HG03571 (cell line): ENCODE measurements around the gene LSM12.
"Not testable (repeated sequence)": the region's sequence is repeated elsewhere in the genome, so short reads cannot be mapped to it uniquely, and the experiment has no call there.

Source experiments
- ATAC-seq: cut with Tn5 transposase; IDR thresholded peaks from one replicate; pipeline ENCODE4 v1.9.1; 2021; ENCODE audit not compliant: unreplicated experiment

Gene LSM12

GRCh38 chr17:44008205-44008909 is 58.1 kb downstream of the LSM12 start:
- ATAC-seq = no peak

DNA sequence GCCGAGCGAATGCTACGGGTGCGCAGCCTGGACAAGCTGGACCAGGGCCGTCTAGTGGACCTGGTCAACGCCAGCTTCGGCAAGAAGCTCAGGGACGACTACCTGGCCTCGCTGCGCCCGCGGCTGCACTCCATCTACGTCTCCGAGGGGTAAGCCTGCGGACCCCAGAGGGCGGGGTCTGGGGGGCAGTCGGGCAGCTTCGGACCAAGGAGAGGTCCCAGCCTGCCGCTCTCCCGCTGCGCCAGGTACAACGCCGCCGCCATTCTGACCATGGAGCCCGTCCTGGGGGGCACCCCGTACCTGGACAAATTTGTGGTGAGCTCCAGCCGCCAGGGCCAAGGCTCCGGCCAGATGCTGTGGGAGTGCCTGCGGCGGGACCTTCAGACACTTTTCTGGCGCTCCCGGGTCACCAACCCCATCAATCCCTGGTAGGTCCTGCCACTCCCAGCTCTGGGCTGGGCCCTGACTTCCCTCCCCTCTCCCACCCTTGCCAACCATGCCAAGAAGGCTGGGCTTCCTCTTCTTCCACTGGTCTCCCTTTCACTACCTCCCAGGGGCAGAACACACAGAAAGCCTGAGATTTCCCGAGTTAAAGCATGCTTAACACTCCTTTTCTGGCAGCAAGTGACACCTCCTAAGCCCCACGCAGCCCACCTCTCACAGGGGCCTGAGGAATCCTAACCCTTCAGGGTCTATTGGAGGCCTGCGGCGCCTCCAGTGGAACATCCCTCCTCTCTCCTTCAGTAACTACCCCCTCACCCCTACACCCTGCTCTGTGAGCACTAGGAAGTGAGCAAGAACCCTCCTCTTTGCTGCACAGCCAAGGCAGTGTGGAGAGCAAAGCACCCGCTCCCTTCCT is 58.9 kb downstream of the LSM12 start:
- no peak for ATAC-seq

DNA sequence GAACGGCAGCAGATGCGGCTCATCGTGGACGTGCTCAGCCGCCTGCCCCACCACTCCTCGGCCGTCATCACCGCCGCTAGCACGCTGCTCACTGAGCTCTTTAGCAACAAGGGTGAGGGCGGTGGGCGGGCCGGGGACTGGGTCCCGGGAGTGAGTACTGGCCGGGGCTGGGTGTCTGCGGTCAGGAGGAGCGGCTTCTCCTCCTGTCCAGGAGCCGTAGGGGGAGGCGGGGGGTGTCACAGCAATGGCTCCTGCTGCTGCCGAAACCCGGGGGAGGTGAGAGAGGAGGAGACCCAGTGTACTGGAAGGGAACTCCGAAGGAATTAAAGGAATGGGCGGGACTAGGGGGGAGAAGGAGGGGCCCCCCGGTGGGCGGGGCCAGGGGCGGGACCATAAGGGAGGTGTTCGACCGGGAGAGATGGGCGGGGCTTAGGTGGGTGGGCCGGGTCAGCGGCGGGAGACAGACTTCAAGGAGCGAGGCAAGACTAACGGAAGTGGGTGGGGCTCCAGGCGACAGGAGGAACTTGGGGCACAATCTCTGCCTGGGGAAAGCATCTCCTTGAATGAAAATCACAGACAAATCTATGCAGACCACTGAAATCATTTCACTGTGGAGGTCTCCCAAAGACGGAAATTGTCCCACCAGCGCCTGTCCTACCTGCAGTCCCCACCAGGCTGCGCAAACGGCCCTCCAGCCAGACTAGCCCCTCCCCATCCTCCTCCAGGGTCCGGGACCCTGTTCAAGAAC is 59.7 kb downstream of the LSM12 start:
- ATAC-seq = peak; percentile 59

DNA sequence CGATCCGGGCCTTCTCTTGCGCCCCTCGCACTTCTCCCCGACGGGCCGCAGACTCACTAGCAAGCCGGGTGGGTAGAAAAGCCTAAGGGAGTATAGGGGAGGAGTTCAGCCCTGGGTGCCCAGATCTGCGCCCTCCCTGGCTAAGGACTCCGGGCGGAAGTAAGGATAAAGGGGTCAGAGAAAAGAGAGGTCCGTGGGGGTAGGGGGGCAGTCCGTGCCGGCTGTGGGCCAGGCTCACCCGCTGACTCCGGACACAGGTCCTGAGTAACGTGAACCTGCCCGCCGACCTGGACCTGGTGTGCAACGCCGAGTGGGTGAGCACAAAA is 60.2 kb downstream of the LSM12 start:
- ATAC-seq = no peak

GRCh38 chr17:44005527-44006271 is 60.8 kb downstream of the LSM12 start:
- ATAC-seq = no peak

GRCh38 chr17:44004761-44005526 is 61.5 kb downstream of the LSM12 start:
- ATAC-seq = no peak

DNA sequence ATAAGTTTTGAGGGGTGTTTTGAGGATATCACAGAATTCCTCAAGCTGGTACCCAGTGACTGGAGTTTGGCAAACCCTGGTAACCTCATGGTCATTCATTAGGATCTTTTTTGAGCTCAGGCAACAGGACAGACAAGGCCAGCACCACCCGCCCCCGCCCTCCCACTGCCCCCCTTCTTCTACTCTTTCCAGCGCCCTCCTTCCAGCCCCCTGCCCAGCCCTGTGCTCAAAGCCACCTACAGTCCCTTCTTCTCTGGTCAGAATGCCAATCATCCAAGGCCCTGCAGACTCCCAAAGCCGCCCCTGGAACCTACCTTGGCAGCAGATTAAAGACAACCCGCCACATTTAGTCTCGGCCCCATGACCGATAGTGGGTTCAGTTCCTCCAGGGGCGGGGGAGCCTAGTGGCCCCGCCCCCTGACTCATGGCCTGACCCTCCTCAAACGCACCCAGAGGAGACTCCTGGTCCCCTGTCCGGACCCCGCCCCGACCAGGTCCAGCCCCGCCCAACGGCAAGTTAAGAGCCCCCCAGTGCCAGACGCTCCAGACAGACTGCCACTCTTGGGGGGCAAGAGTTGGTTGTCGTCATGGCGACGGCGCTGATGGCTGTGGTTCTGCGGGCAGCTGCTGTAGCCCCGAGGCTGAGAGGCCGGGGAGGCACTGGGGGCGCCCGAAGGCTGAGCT is 62.3 kb downstream of the LSM12 start, which contains the start of gene NAGS:
Gene NAGS (plus strand): TSS at position 546 of the 684 bp plus-strand sequence. CDS start 42 bp downstream, at position 588.
- ATAC-seq = no peak

DNA sequence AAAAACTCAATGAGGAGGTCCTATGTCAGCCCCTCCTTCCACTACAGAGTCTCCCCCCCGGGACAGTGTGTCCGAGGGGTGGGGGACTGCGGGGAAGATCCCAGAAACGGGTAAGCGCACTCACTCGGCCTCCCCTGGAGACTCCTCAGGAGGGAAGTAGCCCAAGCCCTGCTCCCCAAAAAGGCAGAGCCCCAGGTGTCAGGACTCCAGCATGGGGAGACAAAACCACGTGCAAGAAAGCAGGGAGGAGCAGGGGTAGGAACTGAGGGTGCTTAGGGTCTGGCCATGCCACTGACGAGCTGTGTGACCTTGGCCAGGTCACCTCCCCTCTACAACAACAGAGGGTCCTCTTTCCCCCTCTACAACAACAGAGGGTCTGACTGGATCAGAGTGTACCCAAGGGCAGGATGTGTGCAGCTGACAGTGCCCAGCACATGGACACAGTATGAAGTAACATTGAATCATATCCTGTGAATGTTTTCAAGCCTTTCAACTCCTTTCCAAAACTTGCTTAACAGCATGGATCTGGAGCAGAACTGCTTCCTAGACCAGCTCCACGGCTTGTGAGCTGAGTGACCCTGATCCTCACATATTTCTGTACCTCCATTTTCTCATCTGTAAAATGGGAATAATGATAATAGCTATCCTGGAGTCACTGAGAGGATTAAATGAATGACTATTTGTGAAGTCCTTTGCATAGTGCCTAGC is 64.2 kb downstream of the LSM12 start:
- ATAC-seq = no peak

- ATAC-seq = no peak
Measured at GRCh38 chr17:44001461-44001920, 65.0 kb downstream of the LSM12 start.

DNA sequence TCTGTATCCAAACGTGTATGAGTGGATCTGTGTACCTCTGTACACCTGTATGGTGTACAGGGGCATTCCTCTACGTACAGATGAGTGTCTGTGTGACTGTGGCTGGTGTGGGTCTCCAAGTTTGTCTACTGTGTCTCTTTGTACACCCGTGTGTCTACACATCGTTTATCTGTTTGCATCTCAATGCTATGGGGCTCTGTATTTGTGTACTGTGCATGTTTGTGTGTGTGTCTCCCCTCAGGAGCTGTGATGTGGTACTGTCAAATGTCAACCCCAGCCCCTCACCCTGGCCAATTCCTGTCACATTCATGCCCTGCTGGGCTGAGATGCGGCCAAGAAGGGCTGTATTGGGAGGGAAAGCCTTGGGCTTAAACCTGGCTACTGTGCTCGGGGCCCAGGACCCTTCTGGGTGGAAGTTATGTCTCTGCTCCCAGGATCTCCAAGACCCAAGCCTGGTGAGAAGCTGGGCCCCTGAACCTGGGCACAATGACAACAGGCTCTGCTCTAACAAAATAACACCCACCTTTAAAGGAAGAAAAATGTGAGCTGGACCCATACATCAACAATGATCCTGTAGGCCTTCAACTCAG is 65.5 kb downstream of the LSM12 start:
- no peak for ATAC-seq

GRCh38 chr17:44000141-44000860 is 66.2 kb downstream of the LSM12 start:
- ATAC-seq = no peak

GRCh38 chr17:43999024-43999423 is 67.4 kb downstream of the LSM12 start:
- ATAC-seq = no peak

DNA sequence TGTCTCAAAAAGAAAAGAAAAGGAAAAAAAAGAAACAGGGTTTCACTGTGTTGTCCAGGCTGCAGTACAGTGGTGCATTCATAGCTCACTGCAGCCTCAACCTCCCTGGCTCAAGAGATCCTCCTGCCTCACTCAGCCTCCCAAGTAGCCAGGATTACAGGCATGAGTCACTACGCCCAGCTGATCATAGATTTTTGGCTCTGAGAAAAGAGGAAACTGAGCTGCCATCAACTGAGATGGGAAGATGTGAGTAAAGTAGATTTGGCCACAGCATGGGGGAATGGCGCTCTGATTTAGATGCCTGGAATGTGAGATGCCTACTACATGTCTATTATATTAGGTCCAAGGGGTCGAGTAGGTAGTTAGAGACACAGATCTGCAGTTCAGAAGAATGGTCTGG is 67.9 kb downstream of the LSM12 start:
- ATAC-seq = no peak

DNA sequence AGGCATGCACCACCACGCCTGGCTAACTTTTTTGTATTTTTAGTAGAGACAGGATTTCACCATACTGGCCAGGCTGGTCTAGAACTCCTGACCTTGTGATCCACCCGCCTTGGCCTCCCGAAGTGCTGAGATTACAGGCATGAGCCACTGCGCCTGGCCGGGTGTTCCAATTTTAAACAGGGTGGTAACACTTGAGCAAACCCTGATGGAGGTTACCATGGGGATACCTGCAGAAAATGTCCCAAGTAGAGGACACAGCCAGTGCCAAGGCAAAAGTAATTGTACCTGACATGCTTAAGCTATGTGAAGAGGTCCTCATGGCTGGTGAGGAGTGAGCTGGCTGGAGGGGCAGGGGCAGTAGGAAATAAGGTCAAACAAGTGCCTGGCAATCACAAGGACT is 69.3 kb downstream of the LSM12 start:
- ATAC-seq = not testable (repeated sequence)

DNA sequence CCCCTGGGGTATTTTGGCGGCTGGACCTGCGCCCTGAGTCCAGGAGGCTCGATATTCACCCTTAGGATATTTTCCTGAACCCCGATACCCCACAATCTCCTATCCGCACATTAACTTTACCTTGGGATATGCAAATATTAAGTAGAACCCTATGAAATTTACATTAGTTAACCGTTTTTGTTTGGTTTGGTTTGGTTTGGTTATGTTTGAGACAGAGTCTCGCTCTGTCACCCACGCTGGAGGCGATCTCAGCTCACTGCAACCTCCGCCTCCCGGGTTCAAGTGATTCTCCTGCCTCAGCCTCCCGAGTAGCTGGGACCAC is 71.4 kb downstream of the LSM12 start:
- no peak for ATAC-seq

GRCh38 chr17:43994272-43995149 is 72.0 kb downstream of the LSM12 start:
- ATAC-seq = no peak

DNA sequence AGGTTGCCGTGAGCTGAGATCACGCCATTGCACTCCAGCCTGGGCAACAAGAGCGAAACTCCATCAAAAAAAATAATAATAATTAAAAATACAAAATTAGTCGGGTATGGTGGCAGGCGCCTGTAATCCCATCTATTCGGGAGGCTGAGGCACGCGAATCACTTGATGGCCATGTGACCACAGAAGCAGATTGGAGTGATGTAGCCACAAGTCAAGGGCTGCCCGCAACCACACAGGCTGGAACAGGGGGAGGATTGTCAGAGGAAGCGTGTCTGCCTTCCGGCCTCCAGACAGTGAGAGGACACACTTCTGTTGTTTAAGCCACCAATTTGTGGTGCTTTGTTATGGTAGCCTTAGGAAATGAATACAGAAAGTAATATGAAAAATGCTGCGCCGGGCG is 73.8 kb downstream of the LSM12 start:
- ATAC-seq = no peak
